ENCODE results near the gene HSDL2. TPM values are rescaled to one million over a fixed set of nuclear protein-coding genes. Genes with fewer than 3 reads are reported as not detected.

The HSDL2 gene
- total RNA-seq, 6 experiments from 2014 or later: 65.8 to 96.8 (median 79.8) TPM

- Histone ChIP-seq H3K27me3 (no peaks in the 10 kb centered on the region), H3K36me3 (no peaks in the 10 kb centered on the region), H3K27ac (peak overlapping the region in 2 of 3 donors; percentile 50 to 63), H3K4me3 (no peak overlapping the region), H3K4me1 (peaks cover 0 to 42% (median 11%) of the 10 kb centered on the region in 4 donors), H3K9me3 (no peaks in the 10 kb centered on the region)
- DNase-seq (no peak), ATAC-seq (peak; percentile 39 to 56 (median 49))
- intact Hi-C loops (cut with DNase I): no loop called here
- no peak for TF ChIP-seq POLR2A (IDR thresholded peaks at IDR 0.05)
- TF ChIP-seq, protein P1, sequence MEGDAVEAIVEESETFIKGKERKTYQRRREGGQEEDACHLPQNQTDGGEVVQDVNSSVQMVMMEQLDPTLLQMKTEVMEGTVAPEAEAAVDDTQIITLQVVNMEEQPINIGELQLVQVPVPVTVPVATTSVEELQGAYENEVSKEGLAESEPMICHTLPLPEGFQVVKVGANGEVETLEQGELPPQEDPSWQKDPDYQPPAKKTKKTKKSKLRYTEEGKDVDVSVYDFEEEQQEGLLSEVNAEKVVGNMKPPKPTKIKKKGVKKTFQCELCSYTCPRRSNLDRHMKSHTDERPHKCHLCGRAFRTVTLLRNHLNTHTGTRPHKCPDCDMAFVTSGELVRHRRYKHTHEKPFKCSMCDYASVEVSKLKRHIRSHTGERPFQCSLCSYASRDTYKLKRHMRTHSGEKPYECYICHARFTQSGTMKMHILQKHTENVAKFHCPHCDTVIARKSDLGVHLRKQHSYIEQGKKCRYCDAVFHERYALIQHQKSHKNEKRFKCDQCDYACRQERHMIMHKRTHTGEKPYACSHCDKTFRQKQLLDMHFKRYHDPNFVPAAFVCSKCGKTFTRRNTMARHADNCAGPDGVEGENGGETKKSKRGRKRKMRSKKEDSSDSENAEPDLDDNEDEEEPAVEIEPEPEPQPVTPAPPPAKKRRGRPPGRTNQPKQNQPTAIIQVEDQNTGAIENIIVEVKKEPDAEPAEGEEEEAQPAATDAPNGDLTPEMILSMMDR (IDR thresholded peaks at IDR 0.05): no peak
- WGBS (ENCODE audit: insufficient coverage, low coverage, low lambda C conversion rate, missing lambda C conversion rate): 28% methylated on average over 3 of the region's 3 CpGs
Measured at GRCh38 chr9:112502175-112502946, 122.5 kb downstream of the HSDL2 start.

GRCh38 chr9:112503170-112503569, 123.3 kb downstream of the HSDL2 start:
- H3K36me3 ChIP-seq: no peaks in the 10 kb centered on the region
- peaks cover 0 to 42% (median 11%) of the 10 kb centered on the region in 4 donors for H3K4me1 ChIP-seq
- no peaks in the 10 kb centered on the region for H3K9me3 ChIP-seq
- DNase-seq (peak in 1 of 3 donors; percentile 61), ATAC-seq (peak; percentile 17 to 67 (median 65))
- no peak overlapping the region for H3K4me3 ChIP-seq
- 24% methylated on average over 5 of the region's 5 CpGs for WGBS (ENCODE audit: insufficient coverage, low coverage, low lambda C conversion rate, missing lambda C conversion rate)
- peak overlapping the region in 2 of 3 donors; percentile 50 to 63 for H3K27ac ChIP-seq
- TF ChIP-seq, protein P1 (IDR thresholded peaks at IDR 0.05): no peak
- TF ChIP-seq POLR2A (IDR thresholded peaks at IDR 0.05): no peak
- no peaks in the 10 kb centered on the region for H3K27me3 ChIP-seq
- intact Hi-C loops (cut with DNase I): no loop called here

DNA sequence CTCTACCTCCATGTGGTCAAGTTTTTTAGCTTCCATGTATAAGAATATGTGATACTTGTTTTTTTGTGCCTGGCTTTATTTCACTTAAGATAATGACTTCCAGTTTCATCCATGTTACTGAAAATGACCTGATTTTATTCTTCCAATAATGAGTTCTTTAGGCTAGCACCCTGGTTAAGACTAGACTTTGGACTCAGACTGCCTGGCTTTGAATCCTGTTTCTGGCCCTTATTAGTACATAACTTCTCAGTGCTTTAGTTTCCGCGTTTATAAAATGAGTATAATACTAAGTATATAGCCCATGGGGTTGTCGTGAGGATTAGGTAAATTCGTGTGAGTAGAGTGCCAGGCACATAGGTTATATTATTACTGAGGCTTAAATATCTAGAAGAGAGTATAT, 125.2 kb downstream of the HSDL2 start:
- Histone ChIP-seq H3K27me3 (no peaks in the 10 kb centered on the region), H3K9me3 (no peaks in the 10 kb centered on the region), H3K27ac (peak overlapping the region; percentile 24 to 79 (median 75)), H3K4me1 (peaks cover 0 to 42% (median 11%) of the 10 kb centered on the region in 4 donors), H3K4me3 (peak overlapping the region in 2 of 3 donors; percentile 1 to 17), H3K36me3 (no peaks in the 10 kb centered on the region)
- ATAC-seq (peak; percentile 65 to 72 (median 70)), DNase-seq (no peak)
- WGBS (ENCODE audit: insufficient coverage, low coverage, low lambda C conversion rate, missing lambda C conversion rate): 38% methylated on average over 4 of the region's 4 CpGs
- no peak for TF ChIP-seq POLR2A (IDR thresholded peaks at IDR 0.05)
- TF ChIP-seq, protein P1 (IDR thresholded peaks at IDR 0.05): no peak
- intact Hi-C loops (cut with DNase I): no loop called here

- ATAC-seq: peak; percentile 66 to 82 (median 74)
- no peak for DNase-seq
- TF ChIP-seq POLR2A (IDR thresholded peaks at IDR 0.05): no peak
- TF ChIP-seq, protein P1 (IDR thresholded peaks at IDR 0.05): no peak
- Histone ChIP-seq H3K4me3 (peak overlapping the region in 2 of 3 donors; percentile 1 to 17), H3K4me1 (peaks cover 0 to 42% (median 11%) of the 10 kb centered on the region in 4 donors), H3K36me3 (no peaks in the 10 kb centered on the region), H3K27ac (peak overlapping the region; percentile 24 to 79 (median 75)), H3K9me3 (no peaks in the 10 kb centered on the region), H3K27me3 (no peaks in the 10 kb centered on the region)
- 26% methylated on average over 4 of the region's 4 CpGs for WGBS (ENCODE audit: insufficient coverage, low coverage, low lambda C conversion rate, missing lambda C conversion rate)
- intact Hi-C loops (cut with DNase I): no loop called here
Measured at GRCh38 chr9:112505607-112506006, 125.7 kb downstream of the HSDL2 start.
